OCI-LY7 (cell line): ENCODE results near the gene DCAF15.

ENCODE experiments used
- EZH2phosphoT487 ChIP-seq: fragments of 200-600 bp; sonication (generic); IDR thresholded peaks from 2 replicates; pipeline ENCODE4 v1.6.1; 2018; ENCODE audit warnings: low read depth, borderline replicate concordance, mild to moderate bottlenecking, mixed run types, antibody characterized with exemption, low read length, moderate library complexity, mixed read lengths
- TF ChIP-seq, protein P1 (sequence below): fragments of 200-600 bp; sonication (generic); conservative IDR thresholded peaks from 2 replicates; pipeline ENCODE4 v1.5.1; 2014; ENCODE audit warnings: mild to moderate bottlenecking, antibody characterized with exemption, low read length, moderate library complexity, mixed read lengths

DNA sequence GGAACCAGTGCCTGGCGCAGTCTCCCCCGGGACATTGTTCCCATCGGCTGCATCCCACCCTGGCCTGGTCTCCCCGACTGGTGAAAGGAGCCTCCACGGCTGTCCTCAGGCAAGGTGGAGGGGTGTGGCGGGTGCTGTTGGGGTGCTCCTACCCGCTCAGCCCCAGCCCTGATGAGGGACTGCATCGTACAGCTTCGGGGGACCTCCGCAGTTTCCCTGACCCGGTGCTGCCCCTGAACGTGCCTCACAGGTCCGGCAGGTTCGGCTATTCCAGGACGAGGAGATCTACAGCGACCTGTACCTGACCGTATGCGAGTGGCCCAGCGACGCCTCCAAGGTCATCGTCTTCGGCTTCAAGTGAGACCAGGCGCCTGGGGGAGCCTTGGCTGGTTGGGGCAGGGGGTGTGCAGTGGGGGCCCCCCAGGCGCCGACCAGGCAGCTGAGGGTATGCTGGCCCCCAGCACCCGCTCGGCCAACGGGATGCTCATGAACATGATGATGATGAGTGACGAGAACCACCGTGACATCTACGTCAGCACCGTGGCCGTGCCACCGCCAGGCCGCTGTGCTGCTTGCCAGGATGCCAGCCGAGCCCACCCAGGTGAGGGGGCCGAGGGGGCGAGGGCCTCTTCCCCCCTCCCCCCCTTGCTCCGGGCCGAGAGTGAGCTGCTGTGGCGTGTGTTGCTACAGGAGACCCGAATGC is 3.5 kb downstream of the DCAF15 start:
- TF ChIP-seq EZH2phosphoT487, result no peak
- TF ChIP-seq, protein P1, sequence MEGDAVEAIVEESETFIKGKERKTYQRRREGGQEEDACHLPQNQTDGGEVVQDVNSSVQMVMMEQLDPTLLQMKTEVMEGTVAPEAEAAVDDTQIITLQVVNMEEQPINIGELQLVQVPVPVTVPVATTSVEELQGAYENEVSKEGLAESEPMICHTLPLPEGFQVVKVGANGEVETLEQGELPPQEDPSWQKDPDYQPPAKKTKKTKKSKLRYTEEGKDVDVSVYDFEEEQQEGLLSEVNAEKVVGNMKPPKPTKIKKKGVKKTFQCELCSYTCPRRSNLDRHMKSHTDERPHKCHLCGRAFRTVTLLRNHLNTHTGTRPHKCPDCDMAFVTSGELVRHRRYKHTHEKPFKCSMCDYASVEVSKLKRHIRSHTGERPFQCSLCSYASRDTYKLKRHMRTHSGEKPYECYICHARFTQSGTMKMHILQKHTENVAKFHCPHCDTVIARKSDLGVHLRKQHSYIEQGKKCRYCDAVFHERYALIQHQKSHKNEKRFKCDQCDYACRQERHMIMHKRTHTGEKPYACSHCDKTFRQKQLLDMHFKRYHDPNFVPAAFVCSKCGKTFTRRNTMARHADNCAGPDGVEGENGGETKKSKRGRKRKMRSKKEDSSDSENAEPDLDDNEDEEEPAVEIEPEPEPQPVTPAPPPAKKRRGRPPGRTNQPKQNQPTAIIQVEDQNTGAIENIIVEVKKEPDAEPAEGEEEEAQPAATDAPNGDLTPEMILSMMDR, result no peak
